SK-N-SH treated with all-trans-retinoic acid at 6 μM for 48 hours (cell line): Measurements from ENCODE around the gene CACNA2D4.

Experiments
- ESRRG ChIP-seq: fragments of 250-450 bp; sonication (Bioruptor Pico); IDR thresholded peaks from 2 replicates; pipeline ENCODE4 v1.6.1; 2021; ENCODE audit warnings: mild to moderate bottlenecking
- TOX ChIP-seq: fragments of 250-450 bp; sonication (Bioruptor Pico); IDR thresholded peaks from 2 replicates; pipeline ENCODE4 v1.8.0; 2021; ENCODE audit warnings: mild to moderate bottlenecking, moderate library complexity, borderline replicate concordance
- ZC3H10 ChIP-seq: fragments of 250-450 bp; sonication (Bioruptor Pico); IDR thresholded peaks from 2 replicates; pipeline ENCODE4 v1.5.1; 2021; ENCODE audit warnings: mild to moderate bottlenecking, moderate library complexity
- ZFP3 ChIP-seq: fragments of 250-450 bp; sonication (Bioruptor Pico); IDR thresholded peaks from 2 replicates; pipeline ENCODE4 v1.5.0; 2020; ENCODE audit warnings: mild to moderate bottlenecking, moderate library complexity
- TF ChIP-seq, protein P1 (sequence below): fragments of 250-450 bp; sonication (Bioruptor Pico); IDR thresholded peaks from 2 replicates; pipeline ENCODE4 v1.5.1; 2021; ENCODE audit warnings: mild to moderate bottlenecking, moderate library complexity

DNA sequence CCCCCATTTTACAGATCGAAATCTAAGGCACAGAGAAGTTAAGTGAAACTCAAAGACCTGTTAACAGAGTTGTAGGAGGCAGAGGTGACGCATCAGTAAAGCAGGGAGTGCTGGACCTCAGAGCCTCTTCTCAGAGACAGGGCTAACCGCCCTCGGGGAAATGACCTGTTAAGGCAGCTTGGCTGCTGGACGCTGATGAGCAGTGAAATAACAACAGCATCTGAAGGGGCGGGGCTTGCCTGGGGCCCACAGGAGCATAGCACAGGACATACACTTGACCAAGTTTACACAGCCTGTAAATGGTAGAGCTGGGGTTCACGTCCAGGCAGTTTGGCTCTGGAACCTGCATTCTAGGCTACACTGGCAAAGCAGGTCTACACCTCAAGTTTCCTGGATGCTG lies 58.8 kb downstream of the CACNA2D4 start:
- TF ChIP-seq ZC3H10 (CRISPR knock-in tag): no peak
- TF ChIP-seq ESRRG (CRISPR knock-in tag): no peak
- TF ChIP-seq ZFP3: no peak
- TF ChIP-seq, protein P1, sequence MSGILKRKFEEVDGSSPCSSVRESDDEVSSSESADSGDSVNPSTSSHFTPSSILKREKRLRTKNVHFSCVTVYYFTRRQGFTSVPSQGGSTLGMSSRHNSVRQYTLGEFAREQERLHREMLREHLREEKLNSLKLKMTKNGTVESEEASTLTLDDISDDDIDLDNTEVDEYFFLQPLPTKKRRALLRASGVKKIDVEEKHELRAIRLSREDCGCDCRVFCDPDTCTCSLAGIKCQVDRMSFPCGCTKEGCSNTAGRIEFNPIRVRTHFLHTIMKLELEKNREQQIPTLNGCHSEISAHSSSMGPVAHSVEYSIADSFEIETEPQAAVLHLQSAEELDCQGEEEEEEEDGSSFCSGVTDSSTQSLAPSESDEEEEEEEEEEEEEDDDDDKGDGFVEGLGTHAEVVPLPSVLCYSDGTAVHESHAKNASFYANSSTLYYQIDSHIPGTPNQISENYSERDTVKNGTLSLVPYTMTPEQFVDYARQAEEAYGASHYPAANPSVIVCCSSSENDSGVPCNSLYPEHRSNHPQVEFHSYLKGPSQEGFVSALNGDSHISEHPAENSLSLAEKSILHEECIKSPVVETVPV (CRISPR knock-in tag): no peak
- TF ChIP-seq TOX (CRISPR knock-in tag): no peak
